Body of pancreas (tissue), 4 donors: Measurements from ENCODE around the gene CFAP92.

Experiments
- CTCF ChIP-seq, 7 experiments: fragments of 450-650 bp in 4 of 7; fragments of 200-600 bp in 3 of 7; sonication (generic) in 3 of 7; IDR thresholded peaks; one replicate each; pipeline ENCODE4 v1.5.1; 2016 to 2019; ENCODE audit warnings: antibody characterized with exemption in 7 of 7
- POLR2A ChIP-seq, 3 donors: fragments of 450-650 bp; IDR thresholded peaks; one replicate each; pipeline ENCODE4 v1.6.1; 2016; ENCODE audit warnings: antibody characterized with exemption in 3 of 3, mild to moderate bottlenecking in 2 of 3

GRCh38 chr3:129036222-129037092, 42.6 kb upstream of the CFAP92 start:
- TF ChIP-seq POLR2A (IDR thresholded peaks at IDR 0.05): no peak
- no peak for TF ChIP-seq CTCF (IDR thresholded peaks at IDR 0.05)
